Activated T-cell treated with anti-CD3 and anti-CD28 coated beads for 24 hours (primary cell): Measurements from ENCODE around the gene CDH7.

Source experiments
- DNase-seq: peaks from one replicate; pipeline ENCODE4 v3.0.0-alpha.2; 2020; ENCODE audit warnings: low read depth

Gene CDH7, protein sequence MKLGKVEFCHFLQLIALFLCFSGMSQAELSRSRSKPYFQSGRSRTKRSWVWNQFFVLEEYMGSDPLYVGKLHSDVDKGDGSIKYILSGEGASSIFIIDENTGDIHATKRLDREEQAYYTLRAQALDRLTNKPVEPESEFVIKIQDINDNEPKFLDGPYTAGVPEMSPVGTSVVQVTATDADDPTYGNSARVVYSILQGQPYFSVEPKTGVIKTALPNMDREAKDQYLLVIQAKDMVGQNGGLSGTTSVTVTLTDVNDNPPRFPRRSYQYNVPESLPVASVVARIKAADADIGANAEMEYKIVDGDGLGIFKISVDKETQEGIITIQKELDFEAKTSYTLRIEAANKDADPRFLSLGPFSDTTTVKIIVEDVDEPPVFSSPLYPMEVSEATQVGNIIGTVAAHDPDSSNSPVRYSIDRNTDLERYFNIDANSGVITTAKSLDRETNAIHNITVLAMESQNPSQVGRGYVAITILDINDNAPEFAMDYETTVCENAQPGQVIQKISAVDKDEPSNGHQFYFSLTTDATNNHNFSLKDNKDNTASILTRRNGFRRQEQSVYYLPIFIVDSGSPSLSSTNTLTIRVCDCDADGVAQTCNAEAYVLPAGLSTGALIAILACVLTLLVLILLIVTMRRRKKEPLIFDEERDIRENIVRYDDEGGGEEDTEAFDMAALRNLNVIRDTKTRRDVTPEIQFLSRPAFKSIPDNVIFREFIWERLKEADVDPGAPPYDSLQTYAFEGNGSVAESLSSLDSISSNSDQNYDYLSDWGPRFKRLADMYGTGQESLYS

GRCh38 chr18:65750389-65751154 is at the start of gene CDH7:
Gene CDH7, plus strand, starts transcription at chr18:65751012. Its CDS starts 11,831 bp downstream, at chr18:65762843.
- no peak for DNase-seq

DNA sequence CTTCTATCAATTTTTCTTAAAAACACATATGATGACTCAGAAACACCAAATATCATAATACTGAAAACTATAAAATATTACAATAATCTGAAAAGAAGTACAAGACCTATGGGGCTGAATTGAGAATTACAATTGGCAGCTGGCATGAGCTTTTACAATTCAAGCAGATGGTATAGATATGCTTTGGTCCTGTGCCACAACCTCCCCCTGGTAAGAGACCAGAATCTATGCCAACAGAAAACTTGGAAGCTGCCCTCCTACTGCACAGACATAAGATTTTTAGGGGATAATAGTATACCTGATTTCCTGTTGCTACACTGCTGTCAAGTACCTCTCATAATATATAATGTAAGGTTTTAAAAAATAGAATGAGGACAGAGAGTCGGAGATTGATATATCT is 46.8 kb upstream of the CDH7 start:
- no peak for DNase-seq

DNA sequence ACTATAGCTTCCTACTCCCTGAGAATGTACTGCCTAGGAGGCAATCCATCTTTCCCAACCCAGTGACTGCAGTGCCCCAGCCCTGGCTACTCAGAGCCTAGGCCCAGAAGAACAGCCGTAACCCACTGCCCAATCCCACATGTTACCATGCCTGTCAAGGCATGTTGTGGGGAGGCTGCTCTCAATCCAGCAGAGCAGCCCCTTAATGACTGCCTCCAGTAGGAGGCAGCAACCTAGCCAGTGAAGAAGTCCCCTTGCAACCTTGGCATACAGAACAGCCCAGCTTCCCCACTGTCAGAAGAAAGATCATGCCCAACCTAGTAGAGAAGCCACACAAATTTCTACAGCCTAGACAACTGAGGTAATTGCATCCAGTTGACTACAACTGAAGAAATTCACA is 44.2 kb upstream of the CDH7 start:
- DNase-seq, result no peak

GRCh38 chr18:65711493-65711892 is 39.3 kb upstream of the CDH7 start:
- DNase-seq, result no peak

- DNase-seq, result no peak
Measured at GRCh38 chr18:65721619-65722018, 29.2 kb upstream of the CDH7 start.

- DNase-seq, result no peak
Measured at GRCh38 chr18:65725251-65726050, 25.4 kb upstream of the CDH7 start.

DNA sequence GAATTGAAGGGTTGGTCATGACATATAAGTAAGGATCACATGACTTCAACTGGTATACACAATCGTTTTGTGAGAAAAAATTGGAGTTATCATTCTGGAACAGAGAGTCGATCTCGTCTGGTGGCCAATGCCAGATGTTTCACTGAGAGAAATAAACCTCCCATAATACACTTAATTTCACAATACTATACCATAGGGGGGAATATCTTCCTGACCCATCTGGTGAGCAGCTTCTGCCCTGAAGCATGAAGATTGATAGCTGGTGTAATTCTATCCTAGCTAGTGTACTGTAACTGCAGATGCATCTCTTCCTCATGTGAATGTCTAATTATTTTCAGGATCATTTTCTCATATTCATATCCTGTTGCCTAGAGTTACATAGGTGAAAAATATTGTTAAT is 15.7 kb upstream of the CDH7 start:
- no peak for DNase-seq

- no peak for DNase-seq
Measured at GRCh38 chr18:65737471-65737955, 13.3 kb upstream of the CDH7 start.

- no peak for DNase-seq
Measured at GRCh38 chr18:65746936-65747335, 3.9 kb upstream of the CDH7 start.

- DNase-seq, result no peak
Measured at GRCh38 chr18:65748321-65748720, 2.5 kb upstream of the CDH7 start.

GRCh38 chr18:65749841-65750240 is 971 bp upstream of the CDH7 start:
- DNase-seq, result no peak

DNA sequence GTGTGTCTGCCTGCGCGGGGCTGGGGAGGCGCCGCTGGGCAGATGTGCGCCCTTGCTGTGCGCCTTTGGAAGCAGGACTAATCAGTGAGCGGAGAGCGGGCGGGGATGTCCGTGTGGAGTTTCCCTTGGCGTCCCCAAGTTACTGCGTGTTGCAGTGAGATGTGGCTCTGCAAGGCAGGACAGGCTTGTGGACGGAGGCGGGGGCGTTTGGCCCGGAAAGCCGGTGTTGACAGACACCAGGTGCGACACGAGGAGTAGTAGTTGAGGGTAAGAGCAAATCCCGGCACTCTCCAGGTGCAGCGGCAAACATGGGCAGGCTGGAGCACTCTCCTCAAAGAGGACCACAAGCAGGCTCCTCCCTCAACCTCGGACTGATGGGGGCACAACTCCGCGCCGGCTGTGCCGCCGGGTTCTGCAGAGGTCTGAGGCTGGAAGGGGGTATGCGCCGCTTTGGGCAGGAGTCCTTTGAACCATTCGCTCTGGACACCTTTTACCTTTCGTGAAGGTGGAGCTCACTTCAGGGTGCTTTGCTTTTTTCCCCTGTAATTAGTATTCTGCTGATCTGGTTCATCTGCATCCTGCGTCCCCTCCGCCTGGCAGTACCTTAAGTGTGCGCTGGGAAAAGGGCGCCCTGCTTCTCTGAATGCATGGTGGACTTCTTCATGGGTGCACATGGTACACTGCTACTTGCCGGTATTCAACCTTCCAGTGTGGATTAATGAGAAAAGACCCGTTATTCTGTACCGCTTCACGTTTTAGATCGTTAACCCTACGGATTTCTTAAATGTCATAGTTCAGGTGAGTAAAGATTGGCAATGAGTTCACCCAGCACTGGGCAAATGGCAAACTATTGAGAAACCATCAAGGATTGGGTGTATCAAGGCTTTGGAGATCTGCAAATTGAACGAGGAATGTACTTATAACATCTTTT is 608 bp downstream of the CDH7 start:
- no peak for DNase-seq

- DNase-seq, result no peak
Measured at GRCh38 chr18:65752625-65753325, 2.0 kb downstream of the CDH7 start.

- no peak for DNase-seq
Measured at GRCh38 chr18:65753520-65753919, 2.7 kb downstream of the CDH7 start.

DNA sequence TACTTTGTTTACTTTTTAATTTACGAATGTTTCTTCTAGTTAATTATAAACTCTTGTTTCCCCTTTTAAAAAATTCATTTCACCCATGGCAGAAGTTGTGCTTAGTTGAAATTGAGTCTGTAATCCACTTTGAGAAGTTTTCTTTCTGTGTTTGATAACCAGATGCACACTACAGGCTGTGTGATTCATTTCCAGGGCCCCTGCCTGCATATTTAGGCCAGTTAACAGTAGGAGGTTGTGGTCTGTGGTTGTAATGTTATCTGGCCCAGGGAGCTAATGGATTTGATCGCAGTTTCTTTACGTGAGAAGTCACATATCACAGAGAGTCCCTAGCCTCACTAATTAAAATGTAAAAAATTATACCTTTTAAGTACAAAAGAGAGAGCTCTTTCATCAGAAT is 3.3 kb downstream of the CDH7 start:
- no peak for DNase-seq

DNA sequence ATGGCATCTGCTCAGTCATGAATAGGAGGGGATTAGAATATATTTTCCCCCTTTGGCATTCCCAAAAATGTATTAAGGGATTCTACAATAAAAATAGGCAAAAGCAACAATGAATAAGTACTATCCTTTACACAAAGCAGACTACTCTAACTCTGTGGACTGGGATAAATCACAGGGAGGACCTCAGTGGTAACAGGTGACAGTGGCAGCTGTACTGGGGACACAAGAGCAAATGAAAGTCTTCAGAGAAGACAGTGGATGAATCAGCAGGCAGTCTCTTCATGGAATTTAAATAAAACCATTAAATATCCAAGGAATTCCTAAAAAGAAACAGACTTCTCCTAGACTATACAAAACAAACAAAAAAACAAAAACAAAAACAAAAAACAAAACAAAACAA is 4.8 kb downstream of the CDH7 start:
- no peak for DNase-seq

DNA sequence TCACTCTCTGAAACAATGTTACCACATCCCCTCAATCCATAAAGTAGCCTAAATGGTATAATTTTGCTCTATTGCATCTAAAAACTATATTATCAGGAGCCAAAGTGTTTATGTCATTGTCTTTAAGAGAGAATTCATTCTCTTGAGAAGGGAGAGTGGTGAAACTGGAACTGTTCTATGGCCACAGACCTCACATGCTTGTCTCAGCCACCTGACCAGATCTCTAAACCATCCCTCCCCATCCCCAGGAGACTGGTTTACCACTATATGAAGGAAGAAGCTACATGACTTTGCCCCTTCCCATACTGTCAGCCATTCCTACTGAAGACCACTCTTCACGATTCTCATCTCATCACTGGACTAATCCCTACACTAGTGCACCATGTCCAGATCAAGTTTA is 9.6 kb downstream of the CDH7 start:
- no peak for DNase-seq

- no peak for DNase-seq
Measured at GRCh38 chr18:65761636-65762295, 11.0 kb downstream of the CDH7 start.

GRCh38 chr18:65762556-65762955 is 11.7 kb downstream of the CDH7 start:
- DNase-seq, result no peak
